OCI-LY7 (cell line): Measurements from ENCODE around the gene SPRING1. TPM values are rescaled to one million over a fixed set of nuclear protein-coding genes. Genes with fewer than 3 reads are reported as not detected.
A peak's percentile ranks its signal among the peaks of the same experiment; 100 is the strongest.

Experiments used
- BruUV-seq: library from RNA; stranded (reverse); fragments of 400-500 nt; replicated peaks from 2 replicates; lab custom pipeline; 2021; lab: Mats Ljungman, UMichigan
- CTCF ChIA-PET: fragments of 300-600 bp; sonication (Branson Sonifier 250); formaldehyde crosslinking; loops from one replicate; lab custom pipeline; 2022; ENCODE audit warnings: antibody characterized with exemption; ENCODE audit not compliant: unreplicated experiment; lab: Charles Lee
- POLR2A ChIA-PET: fragments of 300-600 bp; sonication (Branson Sonifier 250); formaldehyde crosslinking; loops from one replicate; lab custom pipeline; 2022; ENCODE audit warnings: antibody characterized with exemption; lab: Charles Lee
- DNase-seq: peaks from one replicate; pipeline ENCODE4 v3.0.0-alpha.2; 2015; ENCODE audit warnings: low spot score
- H2AFZ ChIP-seq: fragments of 200-600 bp; sonication (generic), shearing (Covaris generic); 2 replicates; pipeline ENCODE4 v1.6.1; 2014; ENCODE audit warnings: mild to moderate bottlenecking, antibody characterized with exemption, low read length, moderate library complexity
- H3K27ac ChIP-seq: fragments of 200-600 bp; sonication (generic); 2 replicates; pipeline ENCODE4 v1.5.1; 2014; ENCODE audit warnings: mixed run types, low read depth, mild to moderate bottlenecking, moderate library complexity, low read length, inconsistent platforms; ENCODE audit not compliant: poor library complexity, severe bottlenecking
- H3K36me3 ChIP-seq: fragments of 200-600 bp; sonication (generic); 2 replicates; pipeline ENCODE4 v1.6.1; 2014; ENCODE audit warnings: mild to moderate bottlenecking, antibody characterized with exemption, low read length, moderate library complexity, mixed read lengths; ENCODE audit not compliant: insufficient read depth
- H3K4me1 ChIP-seq: fragments of 200-600 bp; sonication (generic); 2 replicates; pipeline ENCODE4 v1.5.1; 2014; ENCODE audit warnings: mild to moderate bottlenecking, low read length; ENCODE audit not compliant: insufficient read depth, poor library complexity, severe bottlenecking
- H3K4me2 ChIP-seq: fragments of 200-600 bp; sonication (generic); 2 replicates; pipeline ENCODE4 v1.6.1; 2014; ENCODE audit warnings: mild to moderate bottlenecking, low read length
- H3K4me3 ChIP-seq: fragments of 200-600 bp; sonication (generic); 2 replicates; pipeline ENCODE4 v1.5.1; 2014; ENCODE audit warnings: mild to moderate bottlenecking, low read depth, low read length; ENCODE audit not compliant: poor library complexity, severe bottlenecking
- H3K79me2 ChIP-seq: fragments of 200-600 bp; sonication (generic); 2 replicates; pipeline ENCODE4 v1.6.1; 2016; ENCODE audit warnings: low read depth, mild to moderate bottlenecking, low read length, moderate library complexity, mixed read lengths; ENCODE audit not compliant: insufficient read depth
- H3K9me2 ChIP-seq: fragments of 200-600 bp; sonication (generic); 2 replicates; pipeline ENCODE4 v1.6.1; 2016; ENCODE audit warnings: mild to moderate bottlenecking, low read length, mixed read lengths; ENCODE audit not compliant: insufficient read depth
- H3K9me3 ChIP-seq: fragments of 200-600 bp; sonication (generic); 2 replicates; pipeline ENCODE4 v1.6.1; 2014; ENCODE audit warnings: mild to moderate bottlenecking, mixed run types, low read length, mixed read lengths
- H4K20me1 ChIP-seq: fragments of 200-600 bp; sonication (generic); 2 replicates; pipeline ENCODE4 v1.6.1; 2014; ENCODE audit warnings: mild to moderate bottlenecking, antibody characterized with exemption, low read length, moderate library complexity, mixed read lengths; ENCODE audit not compliant: insufficient read depth
- EZH2phosphoT487 ChIP-seq: fragments of 200-600 bp; sonication (generic); IDR thresholded peaks from 2 replicates; pipeline ENCODE4 v1.6.1; 2018; ENCODE audit warnings: low read depth, borderline replicate concordance, mild to moderate bottlenecking, mixed run types, antibody characterized with exemption, low read length, moderate library complexity, mixed read lengths
- intact Hi-C: fragments of 100-400 bp; cut with micrococcal nuclease; formaldehyde crosslinking; loops from one replicate; pipeline ENCODE4 v1.10.0; 2022; ENCODE audit not compliant: unreplicated experiment
- total RNA-seq, 2 experiments: library from RNA; depleted of rRNA in 1 of 2; stranded (reverse); fragments of >200 nt in 1 of 2; shearing (Covaris generic) in 1 of 2; gene quantifications; 2 replicates each; pipeline ENCODE4 v1.2.3, GENCODE V29; 2014 to 2022
- TF ChIP-seq, protein P1 (sequence below): fragments of 200-600 bp; sonication (generic); conservative IDR thresholded peaks from 2 replicates; pipeline ENCODE4 v1.5.1; 2014; ENCODE audit warnings: mild to moderate bottlenecking, antibody characterized with exemption, low read length, moderate library complexity, mixed read lengths

The SPRING1 gene
- total RNA-seq, 2 experiments from 2014 or later, result 65.1 to 75.5 TPM

DNA sequence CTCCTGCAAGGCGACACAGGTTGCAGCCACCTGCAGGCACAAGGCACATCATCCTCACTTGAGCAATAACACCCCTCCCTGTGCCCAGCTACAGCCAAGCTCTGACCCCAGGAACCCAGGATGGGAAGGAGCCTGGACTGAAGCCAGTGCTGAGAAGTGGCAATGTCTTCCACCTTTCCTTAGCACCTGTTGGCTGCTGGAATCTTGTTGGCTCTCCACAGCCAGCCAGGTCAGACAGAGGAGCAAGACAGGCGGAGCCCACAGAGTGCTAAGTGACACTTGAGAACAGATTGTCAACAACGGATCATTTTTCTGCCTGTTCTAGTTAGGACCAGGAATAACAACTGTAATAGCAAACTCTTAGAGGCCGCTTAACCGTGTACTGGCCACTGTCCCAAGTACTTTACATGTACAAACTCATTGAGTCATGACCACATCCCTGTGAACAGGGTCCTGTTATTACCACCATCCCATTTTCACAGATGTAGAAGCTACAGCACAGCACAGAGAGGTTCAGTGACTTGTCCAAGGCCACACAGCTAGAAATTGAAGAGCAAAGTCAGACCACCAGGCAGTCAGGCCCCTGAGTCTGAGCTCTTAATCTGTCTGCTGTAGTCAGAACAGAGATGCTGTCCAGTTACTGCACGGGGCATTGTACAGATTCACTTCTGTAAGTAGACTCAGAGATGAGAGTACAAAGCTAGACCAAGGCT, 45.8 kb upstream of the SPRING1 start:
- ChIA-PET POLR2A (no interaction called here), CTCF (interaction anchor here (0.6 kb wide), 1 partner anchor 97 kb away, joined by 3 read pairs; no protein-coding TSS in a partner anchor)
- Histone ChIP-seq H3K4me3 (no peak overlapping the region), H3K36me3 (peaks cover 92% of the 10 kb centered on the region), H3K4me1 (no peaks in the 10 kb centered on the region), H3K9me2 (no peaks in the 10 kb centered on the region), H2AFZ (no peak overlapping the region), H3K79me2 (no peaks in the 10 kb centered on the region), H3K4me2 (no peak overlapping the region), H4K20me1 (no peaks in the 10 kb centered on the region), H3K27ac (no peak overlapping the region), H3K9me3 (no peaks in the 10 kb centered on the region; the same call in 1 of the 2 replicates)
- no TSS peak for BruUV-seq
- intact Hi-C loops, result no loop called here
- no peak for DNase-seq
- TF ChIP-seq, protein P1, sequence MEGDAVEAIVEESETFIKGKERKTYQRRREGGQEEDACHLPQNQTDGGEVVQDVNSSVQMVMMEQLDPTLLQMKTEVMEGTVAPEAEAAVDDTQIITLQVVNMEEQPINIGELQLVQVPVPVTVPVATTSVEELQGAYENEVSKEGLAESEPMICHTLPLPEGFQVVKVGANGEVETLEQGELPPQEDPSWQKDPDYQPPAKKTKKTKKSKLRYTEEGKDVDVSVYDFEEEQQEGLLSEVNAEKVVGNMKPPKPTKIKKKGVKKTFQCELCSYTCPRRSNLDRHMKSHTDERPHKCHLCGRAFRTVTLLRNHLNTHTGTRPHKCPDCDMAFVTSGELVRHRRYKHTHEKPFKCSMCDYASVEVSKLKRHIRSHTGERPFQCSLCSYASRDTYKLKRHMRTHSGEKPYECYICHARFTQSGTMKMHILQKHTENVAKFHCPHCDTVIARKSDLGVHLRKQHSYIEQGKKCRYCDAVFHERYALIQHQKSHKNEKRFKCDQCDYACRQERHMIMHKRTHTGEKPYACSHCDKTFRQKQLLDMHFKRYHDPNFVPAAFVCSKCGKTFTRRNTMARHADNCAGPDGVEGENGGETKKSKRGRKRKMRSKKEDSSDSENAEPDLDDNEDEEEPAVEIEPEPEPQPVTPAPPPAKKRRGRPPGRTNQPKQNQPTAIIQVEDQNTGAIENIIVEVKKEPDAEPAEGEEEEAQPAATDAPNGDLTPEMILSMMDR, result no peak
- TF ChIP-seq EZH2phosphoT487, result no peak

DNA sequence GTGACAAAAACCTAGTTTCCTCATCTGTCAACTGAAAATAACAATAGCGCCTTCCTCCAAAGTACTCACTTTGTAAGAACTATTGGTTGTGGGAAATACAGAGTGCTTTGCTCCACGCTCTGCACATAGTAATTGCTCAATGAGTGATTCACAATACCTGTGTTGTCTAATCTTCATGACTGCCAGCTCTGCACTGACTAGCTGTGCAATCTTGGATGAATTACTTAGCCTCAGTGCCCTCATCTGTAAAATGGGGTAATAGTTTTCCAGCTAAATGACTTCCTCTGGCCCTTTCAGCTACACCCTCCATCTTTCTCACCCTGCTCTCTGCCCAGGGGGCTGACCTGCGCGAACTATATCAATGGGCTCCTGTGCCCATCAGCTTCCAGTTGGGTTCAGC, 43.1 kb upstream of the SPRING1 start:
- H3K4me2 ChIP-seq, result no peak overlapping the region
- H4K20me1 ChIP-seq, result no peaks in the 10 kb centered on the region
- no peaks in the 10 kb centered on the region for H3K9me2 ChIP-seq
- no peak for DNase-seq
- ChIA-PET POLR2A (no interaction called here), CTCF (no interaction called here)
- no peak for TF ChIP-seq EZH2phosphoT487
- TF ChIP-seq, protein P1, result no peak
- H3K9me3 ChIP-seq, result no peaks in the 10 kb centered on the region; the same call in 1 of the 2 replicates
- intact Hi-C loops, result no loop called here
- H3K27ac ChIP-seq, result no peak overlapping the region
- no peak overlapping the region for H3K4me3 ChIP-seq
- no peaks in the 10 kb centered on the region for H3K4me1 ChIP-seq
- H2AFZ ChIP-seq, result no peak overlapping the region
- BruUV-seq, result TSS peak; percentile 19
- H3K36me3 ChIP-seq, result peaks cover 78% of the 10 kb centered on the region
- H3K79me2 ChIP-seq, result no peaks in the 10 kb centered on the region

DNA sequence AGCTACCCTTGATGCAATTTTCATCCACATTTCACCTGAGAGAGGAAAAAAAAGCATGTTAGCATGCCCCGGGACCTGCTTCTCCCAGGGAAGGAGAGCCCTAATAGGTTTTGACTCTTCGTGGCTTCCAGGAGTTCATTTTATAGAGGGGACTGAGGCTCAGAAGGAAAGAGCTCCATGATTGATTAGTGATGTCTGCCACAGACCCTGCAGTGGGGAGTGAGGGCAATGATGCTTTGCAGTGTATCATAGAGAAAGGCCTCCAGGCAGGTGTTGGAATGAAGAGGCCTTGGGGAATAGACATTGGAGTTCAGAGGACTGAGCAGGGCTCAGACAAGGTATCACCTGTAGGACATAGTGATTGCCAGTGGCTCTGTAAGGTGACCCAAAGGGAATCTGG, 41.7 kb upstream of the SPRING1 start:
- Histone ChIP-seq H3K4me2 (no peak overlapping the region), H3K27ac (no peak overlapping the region), H3K9me3 (no peaks in the 10 kb centered on the region; the same call in 1 of the 2 replicates), H3K79me2 (no peaks in the 10 kb centered on the region), H3K4me3 (no peak overlapping the region), H3K9me2 (no peaks in the 10 kb centered on the region), H2AFZ (no peak overlapping the region), H4K20me1 (no peaks in the 10 kb centered on the region), H3K36me3 (peaks cover 68% of the 10 kb centered on the region), H3K4me1 (no peaks in the 10 kb centered on the region)
- DNase-seq, result no peak
- no peak for TF ChIP-seq EZH2phosphoT487
- TF ChIP-seq, protein P1, result no peak
- ChIA-PET POLR2A (no interaction called here), CTCF (no interaction called here)
- intact Hi-C loops, result no loop called here
- no TSS peak for BruUV-seq
